Subcutaneous adipose tissue (tissue), 4 donors: ENCODE data around the gene WIZ. TPM values are rescaled to one million over a fixed set of nuclear protein-coding genes. Genes with fewer than 3 reads are reported as not detected.

Source experiments
- total RNA-seq, 4 donors: library from RNA; depleted of rRNA; stranded (reverse); fragments of >200 nt; gene quantifications; one replicate each; pipeline ENCODE4 v1.1.0, GENCODE V29; 2016
- TF ChIP-seq, protein P1 (sequence below): fragments of 450-650 bp; IDR thresholded peaks from one replicate; pipeline ENCODE4 v1.5.1; 2016; ENCODE audit warnings: low read depth, mild to moderate bottlenecking, control low read depth, antibody characterized with exemption, moderate library complexity

Gene WIZ
- total RNA-seq, 4 donors from 2014 or later, result 14.8 to 48.2 (median 20.0) TPM

- TF ChIP-seq, protein P1, sequence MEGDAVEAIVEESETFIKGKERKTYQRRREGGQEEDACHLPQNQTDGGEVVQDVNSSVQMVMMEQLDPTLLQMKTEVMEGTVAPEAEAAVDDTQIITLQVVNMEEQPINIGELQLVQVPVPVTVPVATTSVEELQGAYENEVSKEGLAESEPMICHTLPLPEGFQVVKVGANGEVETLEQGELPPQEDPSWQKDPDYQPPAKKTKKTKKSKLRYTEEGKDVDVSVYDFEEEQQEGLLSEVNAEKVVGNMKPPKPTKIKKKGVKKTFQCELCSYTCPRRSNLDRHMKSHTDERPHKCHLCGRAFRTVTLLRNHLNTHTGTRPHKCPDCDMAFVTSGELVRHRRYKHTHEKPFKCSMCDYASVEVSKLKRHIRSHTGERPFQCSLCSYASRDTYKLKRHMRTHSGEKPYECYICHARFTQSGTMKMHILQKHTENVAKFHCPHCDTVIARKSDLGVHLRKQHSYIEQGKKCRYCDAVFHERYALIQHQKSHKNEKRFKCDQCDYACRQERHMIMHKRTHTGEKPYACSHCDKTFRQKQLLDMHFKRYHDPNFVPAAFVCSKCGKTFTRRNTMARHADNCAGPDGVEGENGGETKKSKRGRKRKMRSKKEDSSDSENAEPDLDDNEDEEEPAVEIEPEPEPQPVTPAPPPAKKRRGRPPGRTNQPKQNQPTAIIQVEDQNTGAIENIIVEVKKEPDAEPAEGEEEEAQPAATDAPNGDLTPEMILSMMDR, result no peak
These were observed 49.0 kb downstream of the WIZ start for GRCh38 chr19:15400521-15401396.

- TF ChIP-seq, protein P1, result no peak
These were observed 50.1 kb downstream of the WIZ start for GRCh38 chr19:15399635-15400034.

DNA sequence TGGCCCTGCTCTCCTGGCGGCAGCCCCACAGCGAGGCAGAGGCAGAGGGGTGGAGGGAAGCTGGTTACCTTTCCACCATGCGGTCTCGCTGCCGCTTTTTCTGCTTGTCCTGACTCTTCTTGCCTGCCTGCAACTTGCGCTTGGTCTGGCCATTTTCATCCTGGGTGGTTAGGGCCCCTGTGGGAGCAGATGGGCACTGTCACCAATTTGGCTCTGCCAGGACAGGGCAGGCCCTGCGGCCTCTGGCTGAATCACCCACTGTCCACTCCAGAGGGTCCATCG is 50.6 kb downstream of the WIZ start:
- TF ChIP-seq, protein P1, result no peak

DNA sequence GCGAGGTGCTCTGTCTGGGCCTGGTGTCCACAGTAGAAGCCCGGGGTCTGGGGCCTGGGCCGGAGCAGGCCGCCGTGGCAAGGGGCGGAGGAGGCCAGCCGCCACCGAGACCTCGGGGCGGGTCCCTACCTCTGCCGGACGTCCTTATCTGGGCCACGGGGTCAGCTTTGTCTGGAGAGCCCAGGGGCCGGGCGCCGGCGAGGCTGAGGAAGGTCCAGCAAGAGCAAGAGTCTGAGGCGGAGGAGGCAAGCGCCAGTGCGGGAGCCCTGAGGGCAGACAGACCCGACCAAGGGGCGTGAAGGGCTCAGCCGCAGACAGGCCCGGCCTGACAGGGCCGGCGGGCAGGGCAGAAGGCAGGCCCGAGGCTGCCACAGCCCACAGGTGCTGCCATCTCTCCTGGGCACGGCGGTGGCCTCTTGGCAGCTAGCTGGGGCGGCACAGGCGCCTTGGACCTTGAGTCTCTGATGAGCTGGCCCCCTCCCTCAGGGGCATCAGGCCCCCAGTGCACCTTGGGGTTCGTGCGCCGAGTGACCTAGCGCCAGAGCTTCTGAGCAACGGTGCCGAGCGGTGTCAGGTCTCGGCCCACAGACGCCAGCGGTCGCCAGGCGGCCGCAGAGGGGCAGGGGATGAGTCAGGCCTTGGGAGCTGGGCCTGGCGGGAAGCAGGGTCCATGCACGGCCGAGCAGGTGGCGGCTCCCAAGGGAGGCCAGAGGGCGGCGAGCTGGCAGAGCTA is 51.1 kb downstream of the WIZ start:
- TF ChIP-seq, protein P1, result no peak

DNA sequence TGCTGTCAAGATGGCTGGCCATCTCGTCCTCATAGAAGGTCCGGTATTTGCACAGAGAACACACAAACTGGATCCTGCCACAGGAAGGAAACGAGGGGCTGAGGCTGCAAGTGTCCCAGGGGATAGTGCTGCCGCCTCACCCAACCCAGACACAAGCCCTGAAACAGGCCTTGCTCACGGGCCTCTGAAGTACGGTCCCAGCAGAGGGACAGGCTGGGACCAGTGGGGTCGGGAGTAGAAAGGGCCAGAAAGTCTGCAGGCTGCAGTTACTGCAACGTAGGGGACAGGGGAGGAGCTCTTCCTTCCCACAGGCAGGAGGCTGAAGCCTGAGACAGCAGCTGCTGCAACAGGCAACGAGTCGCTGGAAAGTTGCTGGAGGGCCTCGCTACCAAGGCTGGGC is 52.0 kb downstream of the WIZ start:
- TF ChIP-seq, protein P1, result no peak

- TF ChIP-seq, protein P1, result no peak
These were observed 52.5 kb downstream of the WIZ start for GRCh38 chr19:15397236-15397635.

GRCh38 chr19:15396436-15396835 is 53.3 kb downstream of the WIZ start:
- TF ChIP-seq, protein P1, result no peak
